ENCODE results near the gene LONRF3. TPM values are rescaled to one million over a fixed set of nuclear protein-coding genes. Genes with fewer than 3 reads are reported as not detected.
A peak's percentile ranks its signal among the peaks of the same experiment; 100 is the strongest.

LONRF3 gene
- total RNA-seq, 4 donors from 2014 or later, result 15.4 to 24.1 (median 17.7) TPM

GRCh38 chrX:119003462-119003861 is 29.0 kb downstream of the LONRF3 start:
- H3K36me3 ChIP-seq, result peaks cover 0 to 7% of the 10 kb centered on the region in 2 donors
- WGBS, 2 donors (ENCODE audit: low coverage in 1 of 2), result 27 to 34% methylated on average over 3 of the region's 3 CpGs

GRCh38 chrX:119004920-119005524 is 30.6 kb downstream of the LONRF3 start:
- peaks cover 0 to 18% (median 0%) of the 10 kb centered on the region in 3 donors for H3K4me1 ChIP-seq
- H3K9me3 ChIP-seq, result no peaks in the 10 kb centered on the region
- WGBS, 2 donors (ENCODE audit: low coverage in 1 of 2), result 33% methylated on average over 1 of the region's 5 CpGs; no CpG with 5 or more reads in 1 of the 2 donors
- TF ChIP-seq CTCF (IDR thresholded peaks at IDR 0.05) (peak; percentile 59 to 92 (median 62)), EP300 (IDR thresholded peaks at IDR 0.05) (no peak), POLR2A (IDR thresholded peaks at IDR 0.05) (no peak), POLR2AphosphoS5 (IDR thresholded peaks at IDR 0.05) (no peak)
- H3K4me3 ChIP-seq, result no peak overlapping the region
- peak; percentile 68 for ATAC-seq
- H3K36me3 ChIP-seq, result peaks cover 0 to 17% of the 10 kb centered on the region in 2 donors
- H3K27me3 ChIP-seq, result no peaks in the 10 kb centered on the region
- no peak overlapping the region for H3K27ac ChIP-seq

More at GRCh38 chrX:119003462-119003861, 29.0 kb downstream of the LONRF3 start:
- no peak for TF ChIP-seq CTCF (IDR thresholded peaks at IDR 0.05)
- no peak for TF ChIP-seq POLR2AphosphoS5 (IDR thresholded peaks at IDR 0.05)
- Histone ChIP-seq H3K27me3 (no peaks in the 10 kb centered on the region), H3K4me1 (peaks cover 0 to 18% (median 0%) of the 10 kb centered on the region in 3 donors), H3K9me3 (no peaks in the 10 kb centered on the region), H3K4me3 (no peak overlapping the region), H3K27ac (no peak overlapping the region)
- ATAC-seq, result no peak

GRCh38 chrX:119007189-119007770 is 32.9 kb downstream of the LONRF3 start:
- Histone ChIP-seq H3K9me3 (no peaks in the 10 kb centered on the region), H3K27me3 (no peaks in the 10 kb centered on the region), H3K4me1 (no peaks in the 10 kb centered on the region), H3K4me3 (no peak overlapping the region), H3K36me3 (peaks cover 0 to 38% of the 10 kb centered on the region in 2 donors), H3K27ac (no peak overlapping the region)
- 78 to 100% methylated on average over 2 to 3 of the region's 3 CpGs for WGBS, 2 donors (ENCODE audit: low coverage in 1 of 2)
- TF ChIP-seq POLR2AphosphoS5 (IDR thresholded peaks at IDR 0.05), result no peak
- TF ChIP-seq CTCF (IDR thresholded peaks at IDR 0.05), result no peak
- TF ChIP-seq POLR2A (IDR thresholded peaks at IDR 0.05), result no peak
- TF ChIP-seq EP300 (IDR thresholded peaks at IDR 0.05), result no peak
- ATAC-seq, result no peak

- WGBS, 2 donors (ENCODE audit: low coverage in 1 of 2), result 8 to 31% methylated on average over 2 to 3 of the region's 3 CpGs
- no peak for ATAC-seq
- Histone ChIP-seq H3K9me3 (no peaks in the 10 kb centered on the region), H3K4me3 (no peak overlapping the region), H3K27me3 (no peaks in the 10 kb centered on the region), H3K4me1 (no peaks in the 10 kb centered on the region), H3K27ac (no peak overlapping the region), H3K36me3 (peaks cover 0 to 47% of the 10 kb centered on the region in 2 donors)
- TF ChIP-seq CTCF (IDR thresholded peaks at IDR 0.05), result peak; percentile 15 to 63 (median 28)
- no peak for TF ChIP-seq POLR2A (IDR thresholded peaks at IDR 0.05)
Observed at GRCh38 chrX:119008110-119008744, 33.8 kb downstream of the LONRF3 start.
